ENCODE data around the gene ABCA9. TPM values are rescaled to one million over a fixed set of nuclear protein-coding genes. Genes with fewer than 3 reads are reported as not detected.

ABCA9 gene
- polyA plus RNA-seq, 1 donor (not counting 4 experiments of a cell fraction or from before 2014, with no cell fraction given) = 0.17 TPM

DNA sequence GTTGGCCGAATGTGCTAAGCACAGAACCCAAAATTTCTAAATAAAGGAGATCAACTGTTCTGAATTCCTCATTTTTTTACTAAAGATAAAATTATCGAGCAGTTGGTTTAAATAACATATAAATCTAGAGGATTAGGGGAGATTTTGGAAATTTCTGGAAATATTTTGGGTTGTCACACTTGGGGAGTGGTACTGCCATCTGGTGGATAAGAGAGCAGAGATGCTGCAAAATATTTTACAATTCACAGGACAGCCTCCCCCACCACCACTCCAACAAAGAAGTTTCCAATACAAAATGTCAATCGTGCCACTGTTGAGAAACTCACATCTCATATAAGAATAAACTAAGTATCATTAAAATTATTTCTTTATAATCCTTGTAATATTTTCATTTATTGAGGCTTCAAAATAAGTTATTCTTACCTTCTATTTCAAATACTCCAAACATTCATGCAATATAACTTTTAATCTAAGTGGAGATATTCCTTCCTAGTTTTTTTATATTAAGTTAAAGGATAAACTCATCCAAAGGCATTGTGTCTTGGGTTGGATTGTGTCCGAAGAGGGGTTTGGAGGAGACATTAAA, 88.5 kb downstream of the ABCA9 start:
- TF ChIP-seq, protein P1, sequence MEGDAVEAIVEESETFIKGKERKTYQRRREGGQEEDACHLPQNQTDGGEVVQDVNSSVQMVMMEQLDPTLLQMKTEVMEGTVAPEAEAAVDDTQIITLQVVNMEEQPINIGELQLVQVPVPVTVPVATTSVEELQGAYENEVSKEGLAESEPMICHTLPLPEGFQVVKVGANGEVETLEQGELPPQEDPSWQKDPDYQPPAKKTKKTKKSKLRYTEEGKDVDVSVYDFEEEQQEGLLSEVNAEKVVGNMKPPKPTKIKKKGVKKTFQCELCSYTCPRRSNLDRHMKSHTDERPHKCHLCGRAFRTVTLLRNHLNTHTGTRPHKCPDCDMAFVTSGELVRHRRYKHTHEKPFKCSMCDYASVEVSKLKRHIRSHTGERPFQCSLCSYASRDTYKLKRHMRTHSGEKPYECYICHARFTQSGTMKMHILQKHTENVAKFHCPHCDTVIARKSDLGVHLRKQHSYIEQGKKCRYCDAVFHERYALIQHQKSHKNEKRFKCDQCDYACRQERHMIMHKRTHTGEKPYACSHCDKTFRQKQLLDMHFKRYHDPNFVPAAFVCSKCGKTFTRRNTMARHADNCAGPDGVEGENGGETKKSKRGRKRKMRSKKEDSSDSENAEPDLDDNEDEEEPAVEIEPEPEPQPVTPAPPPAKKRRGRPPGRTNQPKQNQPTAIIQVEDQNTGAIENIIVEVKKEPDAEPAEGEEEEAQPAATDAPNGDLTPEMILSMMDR (optimal IDR thresholded peaks at IDR 0.05 in 1 of 3, IDR thresholded peaks at IDR 0.05 in 1 of 3, conservative IDR thresholded peaks at IDR 0.05 in 1 of 3; ENCODE audit: extremely low read depth in 1 of 3, insufficient read depth in 2 of 3, low read length in 3 of 3) = peak; percentile 40 to 54 (median 50)
- TF ChIP-seq EZH2 (IDR thresholded peaks at IDR 0.05; ENCODE audit: low read length) = no peak
- Histone ChIP-seq H2AFZ (ENCODE audit: control insufficient read depth, low read length) (no peak overlapping the region), H3K27me3 (ENCODE audit: control insufficient read depth, extremely low read depth, insufficient read depth, low read length) (no peaks in the 10 kb centered on the region), H3K4me1 (ENCODE audit: control insufficient read depth, extremely low read depth, insufficient read depth, low read length) (no peaks in the 10 kb centered on the region), H3K79me2 (ENCODE audit: control insufficient read depth, insufficient read depth, low read length) (no peaks in the 10 kb centered on the region), H3K4me2 (ENCODE audit: control insufficient read depth, extremely low read depth, insufficient read depth, low read depth, low read length) (no peak overlapping the region), H3K36me3 (ENCODE audit: control insufficient read depth in 2 of 2, extremely low read depth in 1 of 2, insufficient read depth in 2 of 2, low read length in 2 of 2) (no peaks in the 10 kb centered on the region), H3K27ac (ENCODE audit: control insufficient read depth, insufficient read depth, low read length) (no peak overlapping the region), H3K9ac (ENCODE audit: control insufficient read depth, extremely low read depth, insufficient read depth, low read length) (no peak overlapping the region), H3K4me3 (ENCODE audit: control insufficient read depth in 2 of 3, extremely low read depth in 1 of 3, insufficient read depth in 2 of 3, low read depth in 1 of 3, low read length in 3 of 3) (no peak overlapping the region), H3K9me3 (ENCODE audit: control insufficient read depth, low read depth, low read length) (no peaks in the 10 kb centered on the region), H3K9me1 (ENCODE audit: control insufficient read depth, extremely low read depth, insufficient read depth, low read length) (no peaks in the 10 kb centered on the region), H4K20me1 (ENCODE audit: control insufficient read depth, extremely low read depth, insufficient read depth, low read length) (no peaks in the 10 kb centered on the region)
- FAIRE-seq (no peak), DNase-seq (ENCODE audit: low read depth, low spot score) (no peak)
- dilution Hi-C loops (cut with MboI; ENCODE audit: extremely low pct_ligation_motif_present, low sequenced_read_pairs) = no loop called here

- FAIRE-seq = no peak
Observed at GRCh38 chr17:68969101-68969500, 91.6 kb downstream of the ABCA9 start.

More at GRCh38 chr17:68969101-68969500, 91.6 kb downstream of the ABCA9 start:
- H3K36me3 ChIP-seq (ENCODE audit: control insufficient read depth in 2 of 2, extremely low read depth in 1 of 2, insufficient read depth in 2 of 2, low read length in 2 of 2) = no peaks in the 10 kb centered on the region
- H3K4me2 ChIP-seq (ENCODE audit: control insufficient read depth, extremely low read depth, insufficient read depth, low read depth, low read length) = no peak overlapping the region
- no peak overlapping the region for H3K9ac ChIP-seq (ENCODE audit: control insufficient read depth, extremely low read depth, insufficient read depth, low read length)
- no peaks in the 10 kb centered on the region for H4K20me1 ChIP-seq (ENCODE audit: control insufficient read depth, extremely low read depth, insufficient read depth, low read length)
- no peak overlapping the region for H3K4me3 ChIP-seq (ENCODE audit: control insufficient read depth in 2 of 3, extremely low read depth in 1 of 3, insufficient read depth in 2 of 3, low read depth in 1 of 3, low read length in 3 of 3)
- no peaks in the 10 kb centered on the region for H3K9me1 ChIP-seq (ENCODE audit: control insufficient read depth, extremely low read depth, insufficient read depth, low read length)
- TF ChIP-seq, protein P1 (optimal IDR thresholded peaks at IDR 0.05 in 1 of 3, IDR thresholded peaks at IDR 0.05 in 1 of 3, conservative IDR thresholded peaks at IDR 0.05 in 1 of 3; ENCODE audit: extremely low read depth in 1 of 3, insufficient read depth in 2 of 3, low read length in 3 of 3) = no peak
- TF ChIP-seq EZH2 (IDR thresholded peaks at IDR 0.05; ENCODE audit: low read length) = no peak
- no peaks in the 10 kb centered on the region for H3K79me2 ChIP-seq (ENCODE audit: control insufficient read depth, insufficient read depth, low read length)
- no peak for DNase-seq (ENCODE audit: low read depth, low spot score)
- no peaks in the 10 kb centered on the region for H3K27me3 ChIP-seq (ENCODE audit: control insufficient read depth, extremely low read depth, insufficient read depth, low read length)
- H3K4me1 ChIP-seq (ENCODE audit: control insufficient read depth, extremely low read depth, insufficient read depth, low read length) = no peaks in the 10 kb centered on the region
- dilution Hi-C loops (cut with MboI; ENCODE audit: extremely low pct_ligation_motif_present, low sequenced_read_pairs) = no loop called here
- H3K27ac ChIP-seq (ENCODE audit: control insufficient read depth, insufficient read depth, low read length) = no peak overlapping the region
- H3K9me3 ChIP-seq (ENCODE audit: control insufficient read depth, low read depth, low read length) = no peaks in the 10 kb centered on the region
- no peak overlapping the region for H2AFZ ChIP-seq (ENCODE audit: control insufficient read depth, low read length)

Measured in keratinocyte (primary cell).